GM12891 (cell line): ENCODE data around the gene TBXAS1.
A peak's percentile ranks its signal among the peaks of the same experiment; 100 is the strongest.
"Not testable (repeated sequence)": the region's sequence is repeated elsewhere in the genome, so short reads cannot be mapped to it uniquely, and the experiment has no call there.

Experiments
- DNase-seq: peaks from one replicate; pipeline ENCODE4 v3.0.0; 2011; ENCODE audit warnings: low spot score; ENCODE audit not compliant: insufficient read length
- FAIRE-seq: peaks from 2 replicates; lab custom pipeline; 2011; peaks lifted over from hg19 to GRCh38; lab: Jason Lieb, UNC
- PAX5 ChIP-seq: IDR thresholded peaks from 2 replicates; pipeline ENCODE4 v1.6.1; 2011; ENCODE audit warnings: low read length, moderate library complexity, mild to moderate bottlenecking; ENCODE audit not compliant: insufficient read depth, severe bottlenecking
- POLR2A ChIP-seq: IDR thresholded peaks from 2 replicates; pipeline ENCODE4 v1.6.1; 2011; ENCODE audit warnings: low read depth, low read length, control low read depth
- POLR2AphosphoS5 ChIP-seq: IDR thresholded peaks from 2 replicates; pipeline ENCODE4 v1.6.1; 2011; ENCODE audit warnings: low read depth, low read length, control low read depth
- POU2F2 ChIP-seq: IDR thresholded peaks from 2 replicates; pipeline ENCODE4 v1.6.1; 2011; ENCODE audit warnings: low read depth, mild to moderate bottlenecking, control low read depth, low read length, moderate library complexity
- SPI1 ChIP-seq: IDR thresholded peaks from 2 replicates; pipeline ENCODE4 v1.6.1; 2011; ENCODE audit warnings: low read depth, low read length, control low read depth
- TAF1 ChIP-seq: IDR thresholded peaks from 2 replicates; pipeline ENCODE4 v1.6.1; 2011; ENCODE audit warnings: low read depth, low read length, control low read depth

Gene TBXAS1

GRCh38 chr7:139917851-139918250 lies 88.8 kb downstream of the TBXAS1 start:
- DNase-seq (no peak), FAIRE-seq (no peak)
- TF ChIP-seq POLR2A = no peak
- no peak for TF ChIP-seq SPI1
- no peak for TF ChIP-seq PAX5
- TF ChIP-seq POU2F2 = no peak
- no peak for TF ChIP-seq TAF1
- no peak for TF ChIP-seq POLR2AphosphoS5

GRCh38 chr7:139918480-139918879 lies 89.4 kb downstream of the TBXAS1 start:
- TF ChIP-seq POLR2AphosphoS5 = no peak
- no peak for TF ChIP-seq POLR2A
- TF ChIP-seq POU2F2 = no peak
- TF ChIP-seq TAF1 = no peak
- no peak for TF ChIP-seq PAX5
- TF ChIP-seq SPI1 = no peak
- FAIRE-seq (no peak), DNase-seq (no peak)

- no peak for TF ChIP-seq POLR2A
- peak; percentile 69 for TF ChIP-seq PAX5
- DNase-seq (no peak), FAIRE-seq (no peak)
Observed at GRCh38 chr7:139923090-139923489, 94.0 kb downstream of the TBXAS1 start.

- FAIRE-seq (no peak), DNase-seq (no peak)
- TF ChIP-seq PAX5 (no peak), SPI1 (no peak), POU2F2 (no peak), POLR2AphosphoS5 (no peak), POLR2A (no peak), TAF1 (no peak)
Observed at GRCh38 chr7:139924461-139924860, 95.4 kb downstream of the TBXAS1 start.

- not testable (repeated sequence) for FAIRE-seq
Observed at GRCh38 chr7:139929221-139929620, 100.2 kb downstream of the TBXAS1 start.

GRCh38 chr7:139930286-139930965 lies 101.4 kb downstream of the TBXAS1 start:
- TF ChIP-seq PAX5 = no peak
- TF ChIP-seq POLR2A = no peak
- TF ChIP-seq POLR2AphosphoS5 = no peak
- no peak for TF ChIP-seq POU2F2
- no peak for TF ChIP-seq SPI1
- no peak for TF ChIP-seq TAF1
- DNase-seq = no peak
- no peak for FAIRE-seq

More at GRCh38 chr7:139929221-139929620, 100.2 kb downstream of the TBXAS1 start:
- not testable (repeated sequence) for DNase-seq

GRCh38 chr7:139931190-139931934 lies 102.3 kb downstream of the TBXAS1 start:
- TF ChIP-seq POLR2A = no peak
- no peak for TF ChIP-seq POU2F2
- no peak for TF ChIP-seq PAX5
- TF ChIP-seq POLR2AphosphoS5 = no peak
- TF ChIP-seq TAF1 = no peak
- TF ChIP-seq SPI1 = no peak
- DNase-seq (no peak), FAIRE-seq (no peak)

- no peak for DNase-seq
- no peak for FAIRE-seq
- TF ChIP-seq PAX5 = no peak
- no peak for TF ChIP-seq TAF1
Observed at GRCh38 chr7:139932531-139932930, 103.5 kb downstream of the TBXAS1 start.

- no peak for FAIRE-seq
- TF ChIP-seq POLR2AphosphoS5 = no peak
- TF ChIP-seq TAF1 = no peak
- TF ChIP-seq POLR2A = no peak
- TF ChIP-seq PAX5 = no peak
- TF ChIP-seq POU2F2 = no peak
- no peak for TF ChIP-seq SPI1
- no peak for DNase-seq
Observed at GRCh38 chr7:139936760-139937310, 107.8 kb downstream of the TBXAS1 start.

GRCh38 chr7:139937715-139938114 lies 108.7 kb downstream of the TBXAS1 start:
- TF ChIP-seq TAF1 = no peak
- TF ChIP-seq POU2F2 = no peak
- TF ChIP-seq PAX5 = no peak
- TF ChIP-seq SPI1 = peak; percentile 18; the same call in 1 of the 2 replicates
- no peak for TF ChIP-seq POLR2AphosphoS5
- TF ChIP-seq POLR2A = no peak
- FAIRE-seq (no peak), DNase-seq (no peak)
